Fibroblast of villous mesenchyme (primary cell): ENCODE results near the gene POT1. TPM values are rescaled to one million over a fixed set of nuclear protein-coding genes. Genes with fewer than 3 reads are reported as not detected.

ENCODE experiments used
- DNase-seq: peaks from one replicate; pipeline ENCODE4 v3.0.0-alpha.2; 2010; ENCODE audit warnings: low read depth
- H3K4me3 ChIP-seq: 2 replicates; pipeline ENCODE4 v1.5.1; 2011; ENCODE audit warnings: low read depth, mild to moderate bottlenecking, low read length
- CTCF ChIP-seq: IDR thresholded peaks from 2 replicates; pipeline ENCODE4 v1.5.1; 2012; ENCODE audit warnings: low read depth, mild to moderate bottlenecking, low read length; ENCODE audit not compliant: insufficient read depth
- total RNA-seq: library from RNA; depleted of rRNA; stranded (reverse); fragments of >200 nt; gene quantifications from 2 replicates; pipeline ENCODE4 v1.2.3, GENCODE V29; 2012

POT1 gene
- total RNA-seq, 1 donor = 36.7 TPM

GRCh38 chr7:124780056-124780455 lies 149.6 kb downstream of the POT1 start:
- no peak for DNase-seq
- H3K4me3 ChIP-seq = no peak overlapping the region
- no peak for TF ChIP-seq CTCF

- no peak for TF ChIP-seq CTCF
These were observed 150.0 kb downstream of the POT1 start for GRCh38 chr7:124779620-124780019.

GRCh38 chr7:124779194-124779593 lies 150.4 kb downstream of the POT1 start:
- no peak for TF ChIP-seq CTCF
- DNase-seq = no peak
- H3K4me3 ChIP-seq = no peak overlapping the region

More at GRCh38 chr7:124779620-124780019, 150.0 kb downstream of the POT1 start:
- no peak overlapping the region for H3K4me3 ChIP-seq
- no peak for DNase-seq

GRCh38 chr7:124777268-124777667 lies 152.4 kb downstream of the POT1 start:
- no peak overlapping the region for H3K4me3 ChIP-seq
- TF ChIP-seq CTCF = no peak
- no peak for DNase-seq

- H3K4me3 ChIP-seq = no peak overlapping the region
- no peak for TF ChIP-seq CTCF
- DNase-seq = no peak
These were observed 153.5 kb downstream of the POT1 start for GRCh38 chr7:124776153-124776552.

GRCh38 chr7:124775422-124775821 lies 154.2 kb downstream of the POT1 start:
- H3K4me3 ChIP-seq = no peak overlapping the region
- no peak for TF ChIP-seq CTCF
- DNase-seq = no peak

GRCh38 chr7:124773938-124774337 lies 155.7 kb downstream of the POT1 start:
- no peak overlapping the region for H3K4me3 ChIP-seq
- DNase-seq = no peak
- no peak for TF ChIP-seq CTCF
